Measurements from ENCODE around the gene ZIC4.

Gene ZIC4

GRCh38 chr3:147417551-147418295 lies 11.4 kb upstream of the ZIC4 start:
- no peak overlapping the region for H3K27ac ChIP-seq (ENCODE audit: low read depth, low read length)
- H3K27me3 ChIP-seq (ENCODE audit: insufficient read depth, low read length): peaks cover 100% of the 10 kb centered on the region
- H3K9me3 ChIP-seq (ENCODE audit: insufficient read depth, low read depth, low read length): no peaks in the 10 kb centered on the region
- no peaks in the 10 kb centered on the region for H3K36me3 ChIP-seq (ENCODE audit: insufficient read depth, low read length)
- 41% methylated on average over 7 of the region's 7 CpGs for WGBS
- H3K9ac ChIP-seq (ENCODE audit: low read depth, low read length): no peak overlapping the region
- peaks cover 57% of the 10 kb centered on the region for H3K4me1 ChIP-seq (ENCODE audit: insufficient read depth, low read length)
- no peak overlapping the region for H3K4me3 ChIP-seq (ENCODE audit: low read length)

- 0% methylated on average over 1 of the region's 1 CpG for WGBS
- Histone ChIP-seq H3K27ac (ENCODE audit: low read depth, low read length) (no peak overlapping the region), H3K36me3 (ENCODE audit: insufficient read depth, low read length) (no peaks in the 10 kb centered on the region), H3K9ac (ENCODE audit: low read depth, low read length) (no peak overlapping the region), H3K27me3 (ENCODE audit: insufficient read depth, low read length) (peaks cover 100% of the 10 kb centered on the region), H3K4me3 (ENCODE audit: low read length) (no peak overlapping the region), H3K9me3 (ENCODE audit: insufficient read depth, low read depth, low read length) (no peaks in the 10 kb centered on the region), H3K4me1 (ENCODE audit: insufficient read depth, low read length) (peaks cover 59% of the 10 kb centered on the region)
Observed at GRCh38 chr3:147416931-147417330, 10.6 kb upstream of the ZIC4 start.

DNA sequence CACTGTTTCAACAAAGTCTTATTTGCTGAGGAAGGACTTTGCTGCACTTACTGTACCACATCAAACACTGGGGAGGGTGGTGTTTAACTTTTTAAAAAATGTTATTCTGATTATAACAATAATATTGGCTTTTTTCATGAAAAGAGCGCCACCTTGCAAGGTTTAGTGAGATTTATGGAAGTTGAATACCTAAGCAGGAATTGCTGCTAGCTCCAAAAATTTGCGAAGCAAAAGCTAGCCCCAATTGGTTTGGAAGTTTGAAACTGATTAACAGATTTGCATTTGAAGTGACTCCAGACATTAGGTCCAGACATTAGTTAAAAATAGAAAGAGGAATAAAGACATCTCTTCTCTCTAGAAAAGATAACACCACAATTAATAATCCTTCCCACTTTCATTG lies 9.5 kb upstream of the ZIC4 start:
- peaks cover 66% of the 10 kb centered on the region for H3K4me1 ChIP-seq (ENCODE audit: insufficient read depth, low read length)
- peaks cover 100% of the 10 kb centered on the region for H3K27me3 ChIP-seq (ENCODE audit: insufficient read depth, low read length)
- no peaks in the 10 kb centered on the region for H3K36me3 ChIP-seq (ENCODE audit: insufficient read depth, low read length)
- H3K27ac ChIP-seq (ENCODE audit: low read depth, low read length): no peak overlapping the region
- WGBS: 3% methylated on average over 2 of the region's 2 CpGs
- H3K9ac ChIP-seq (ENCODE audit: low read depth, low read length): no peak overlapping the region
- no peaks in the 10 kb centered on the region for H3K9me3 ChIP-seq (ENCODE audit: insufficient read depth, low read depth, low read length)
- no peak overlapping the region for H3K4me3 ChIP-seq (ENCODE audit: low read length)

GRCh38 chr3:147415286-147415685 lies 8.9 kb upstream of the ZIC4 start:
- Histone ChIP-seq H3K4me3 (ENCODE audit: low read length) (no peak overlapping the region), H3K4me1 (ENCODE audit: insufficient read depth, low read length) (peaks cover 60% of the 10 kb centered on the region), H3K9ac (ENCODE audit: low read depth, low read length) (no peak overlapping the region), H3K27ac (ENCODE audit: low read depth, low read length) (no peak overlapping the region), H3K36me3 (ENCODE audit: insufficient read depth, low read length) (no peaks in the 10 kb centered on the region), H3K27me3 (ENCODE audit: insufficient read depth, low read length) (peaks cover 100% of the 10 kb centered on the region), H3K9me3 (ENCODE audit: insufficient read depth, low read depth, low read length) (no peaks in the 10 kb centered on the region)
- WGBS: 4% methylated on average over 5 of the region's 6 CpGs

DNA sequence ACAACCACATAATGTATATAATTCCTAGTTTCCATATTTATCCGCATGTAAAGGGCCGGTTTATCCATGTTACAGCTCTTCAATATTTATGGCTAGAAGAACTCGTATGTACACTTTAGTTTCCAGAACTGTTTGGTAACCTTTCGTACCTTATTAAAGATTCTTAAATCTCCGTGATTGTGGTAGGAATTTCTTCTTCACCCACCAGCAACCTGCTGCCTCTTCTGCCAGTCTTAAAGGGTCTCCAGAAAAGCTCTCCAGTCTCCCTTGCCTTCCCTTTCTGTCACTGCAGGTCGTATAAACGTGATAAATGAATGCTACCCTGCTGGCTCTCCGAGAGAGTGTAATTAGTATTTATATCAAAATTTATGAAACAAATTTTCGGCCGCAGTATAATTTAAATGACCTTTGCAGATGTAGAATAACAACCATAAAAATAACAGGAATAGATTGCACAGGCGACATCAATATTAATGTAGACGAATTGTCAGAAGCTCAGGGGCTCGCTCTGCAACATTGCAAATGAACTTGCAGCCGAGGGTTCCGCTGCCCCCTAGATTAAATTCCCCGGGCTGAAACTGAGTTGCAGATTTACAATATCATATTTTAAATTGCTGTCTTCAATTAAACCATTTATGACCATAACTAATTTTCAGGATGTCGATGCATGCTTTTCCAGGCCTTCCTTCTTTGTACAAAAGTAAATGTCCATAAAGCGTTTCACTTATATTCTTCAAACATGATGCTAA lies 8.2 kb upstream of the ZIC4 start:
- 6% methylated on average over 13 of the region's 18 CpGs for WGBS
- 0 out of 2 replicates have a peak overlapping the region, but pooled peaks have one; percentile 10 for H3K4me3 ChIP-seq (ENCODE audit: low read length)
- H3K4me1 ChIP-seq (ENCODE audit: insufficient read depth, low read length): peaks cover 53% of the 10 kb centered on the region
- no peak overlapping the region for H3K9ac ChIP-seq (ENCODE audit: low read depth, low read length)
- H3K27me3 ChIP-seq (ENCODE audit: insufficient read depth, low read length): peaks cover 100% of the 10 kb centered on the region
- H3K36me3 ChIP-seq (ENCODE audit: insufficient read depth, low read length): no peaks in the 10 kb centered on the region
- no peak overlapping the region for H3K27ac ChIP-seq (ENCODE audit: low read depth, low read length)
- H3K9me3 ChIP-seq (ENCODE audit: insufficient read depth, low read depth, low read length): no peaks in the 10 kb centered on the region

DNA sequence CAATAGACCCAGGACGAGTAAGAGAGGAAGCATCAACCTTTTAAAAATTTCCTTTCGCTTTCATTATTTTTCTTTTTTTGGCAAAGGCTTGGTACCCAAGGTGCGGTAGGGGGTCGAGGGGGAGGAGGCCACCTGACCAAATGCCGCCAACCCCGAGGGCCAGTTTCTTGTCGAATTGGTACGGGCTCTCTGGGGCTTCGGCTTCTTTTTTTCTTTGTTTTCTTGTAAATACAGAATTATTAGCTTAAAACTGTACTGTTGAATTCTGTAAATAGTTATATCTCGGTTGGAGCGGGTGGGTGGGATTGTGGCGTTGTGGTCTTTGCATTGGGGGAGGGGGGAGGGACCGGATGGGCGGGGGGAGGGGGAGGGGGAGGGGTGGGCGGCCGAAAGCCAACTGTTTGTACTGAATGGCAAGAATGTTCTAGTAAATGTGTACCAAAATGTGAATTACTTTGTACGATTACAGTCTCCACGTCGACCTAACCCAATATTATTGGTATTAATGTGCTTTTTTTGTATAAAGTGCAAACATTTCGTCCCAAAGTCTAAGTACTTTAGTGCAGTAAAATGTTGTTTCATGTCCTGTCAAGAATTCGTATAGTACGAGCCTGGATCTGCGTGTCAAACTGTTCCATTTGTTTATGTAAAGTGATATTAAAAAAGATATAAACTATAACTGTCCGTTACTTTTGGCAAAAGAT lies 7.5 kb upstream of the ZIC4 start:
- WGBS: 1% methylated on average over 14 of the region's 24 CpGs
- Histone ChIP-seq H3K4me3 (ENCODE audit: low read length) (peak overlapping the region; percentile 55), H3K4me1 (ENCODE audit: insufficient read depth, low read length) (peaks cover 52% of the 10 kb centered on the region), H3K9me3 (ENCODE audit: insufficient read depth, low read depth, low read length) (no peaks in the 10 kb centered on the region), H3K36me3 (ENCODE audit: insufficient read depth, low read length) (no peaks in the 10 kb centered on the region), H3K9ac (ENCODE audit: low read depth, low read length) (0 out of 2 replicates have a peak overlapping the region, but pooled peaks have one; percentile 18), H3K27ac (ENCODE audit: low read depth, low read length) (no peak overlapping the region), H3K27me3 (ENCODE audit: insufficient read depth, low read length) (peaks cover 100% of the 10 kb centered on the region)

GRCh38 chr3:147412917-147413685 lies 6.8 kb upstream of the ZIC4 start:
- Histone ChIP-seq H3K9me3 (ENCODE audit: insufficient read depth, low read depth, low read length) (no peaks in the 10 kb centered on the region), H3K36me3 (ENCODE audit: insufficient read depth, low read length) (no peaks in the 10 kb centered on the region), H3K27me3 (ENCODE audit: insufficient read depth, low read length) (peaks cover 100% of the 10 kb centered on the region), H3K4me1 (ENCODE audit: insufficient read depth, low read length) (peaks cover 58% of the 10 kb centered on the region), H3K27ac (ENCODE audit: low read depth, low read length) (no peak overlapping the region), H3K9ac (ENCODE audit: low read depth, low read length) (0 out of 2 replicates have a peak overlapping the region, but pooled peaks have one; percentile 18), H3K4me3 (ENCODE audit: low read length) (peak overlapping the region; percentile 55)
- WGBS: under 1% methylated on average over 37 of the region's 37 CpGs

DNA sequence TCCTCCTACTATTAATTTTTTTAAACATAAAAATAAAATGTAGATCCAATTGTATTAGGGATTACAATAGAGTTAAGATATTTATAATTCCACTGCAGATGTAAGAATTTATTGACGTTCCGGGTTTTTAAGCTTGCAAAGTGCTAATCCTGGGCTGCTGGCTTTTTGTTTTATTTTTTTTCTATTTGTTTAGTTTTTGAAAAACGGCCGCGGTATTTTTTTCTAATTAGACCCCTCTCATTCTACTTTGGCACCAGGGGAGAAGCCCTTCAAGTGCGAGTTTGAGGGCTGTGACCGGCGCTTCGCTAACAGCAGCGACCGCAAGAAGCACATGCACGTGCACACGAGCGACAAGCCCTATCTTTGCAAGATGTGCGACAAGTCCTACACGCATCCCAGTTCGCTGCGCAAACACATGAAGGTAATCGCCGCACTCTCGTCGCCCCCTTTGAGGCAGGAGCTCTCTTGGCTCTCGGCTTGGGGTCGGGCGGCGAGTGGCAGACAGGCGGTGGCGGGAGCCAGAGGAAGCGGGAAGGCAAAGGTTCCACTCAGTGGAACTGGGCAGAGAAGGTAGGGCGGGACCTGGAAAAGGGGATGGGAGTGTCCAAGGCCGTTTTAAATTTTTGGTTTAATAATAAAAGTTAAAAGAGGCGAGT lies 6.0 kb upstream of the ZIC4 start:
- Histone ChIP-seq H3K36me3 (ENCODE audit: insufficient read depth, low read length) (no peaks in the 10 kb centered on the region), H3K9ac (ENCODE audit: low read depth, low read length) (no peak overlapping the region), H3K4me1 (ENCODE audit: insufficient read depth, low read length) (peaks cover 65% of the 10 kb centered on the region), H3K9me3 (ENCODE audit: insufficient read depth, low read depth, low read length) (no peaks in the 10 kb centered on the region), H3K27ac (ENCODE audit: low read depth, low read length) (no peak overlapping the region), H3K4me3 (ENCODE audit: low read length) (peak overlapping the region; percentile 55), H3K27me3 (ENCODE audit: insufficient read depth, low read length) (peaks cover 100% of the 10 kb centered on the region)
- under 1% methylated on average over 32 of the region's 32 CpGs for WGBS

GRCh38 chr3:147411815-147412241 lies 5.5 kb upstream of the ZIC4 start:
- H3K9me3 ChIP-seq (ENCODE audit: insufficient read depth, low read depth, low read length): no peaks in the 10 kb centered on the region
- WGBS: 2% methylated on average over 20 of the region's 20 CpGs
- H3K9ac ChIP-seq (ENCODE audit: low read depth, low read length): no peak overlapping the region
- peaks cover 67% of the 10 kb centered on the region for H3K4me1 ChIP-seq (ENCODE audit: insufficient read depth, low read length)
- H3K36me3 ChIP-seq (ENCODE audit: insufficient read depth, low read length): no peaks in the 10 kb centered on the region
- peaks cover 100% of the 10 kb centered on the region for H3K27me3 ChIP-seq (ENCODE audit: insufficient read depth, low read length)
- H3K4me3 ChIP-seq (ENCODE audit: low read length): peak overlapping the region; percentile 55; the same call in 1 of the 2 replicates
- H3K27ac ChIP-seq (ENCODE audit: low read depth, low read length): no peak overlapping the region

GRCh38 chr3:147411238-147411814 lies 5.0 kb upstream of the ZIC4 start:
- H3K27ac ChIP-seq (ENCODE audit: low read depth, low read length): no peak overlapping the region
- peak overlapping the region; percentile 55 for H3K4me3 ChIP-seq (ENCODE audit: low read length)
- 1% methylated on average over 14 of the region's 14 CpGs for WGBS
- no peaks in the 10 kb centered on the region for H3K9me3 ChIP-seq (ENCODE audit: insufficient read depth, low read depth, low read length)
- no peaks in the 10 kb centered on the region for H3K36me3 ChIP-seq (ENCODE audit: insufficient read depth, low read length)
- H3K9ac ChIP-seq (ENCODE audit: low read depth, low read length): no peak overlapping the region
- peaks cover 100% of the 10 kb centered on the region for H3K27me3 ChIP-seq (ENCODE audit: insufficient read depth, low read length)
- peaks cover 69% of the 10 kb centered on the region for H3K4me1 ChIP-seq (ENCODE audit: insufficient read depth, low read length)

Data from HUES64 (cell line).